Measurements from ENCODE around the gene USHBP1.

Gene USHBP1

DNA sequence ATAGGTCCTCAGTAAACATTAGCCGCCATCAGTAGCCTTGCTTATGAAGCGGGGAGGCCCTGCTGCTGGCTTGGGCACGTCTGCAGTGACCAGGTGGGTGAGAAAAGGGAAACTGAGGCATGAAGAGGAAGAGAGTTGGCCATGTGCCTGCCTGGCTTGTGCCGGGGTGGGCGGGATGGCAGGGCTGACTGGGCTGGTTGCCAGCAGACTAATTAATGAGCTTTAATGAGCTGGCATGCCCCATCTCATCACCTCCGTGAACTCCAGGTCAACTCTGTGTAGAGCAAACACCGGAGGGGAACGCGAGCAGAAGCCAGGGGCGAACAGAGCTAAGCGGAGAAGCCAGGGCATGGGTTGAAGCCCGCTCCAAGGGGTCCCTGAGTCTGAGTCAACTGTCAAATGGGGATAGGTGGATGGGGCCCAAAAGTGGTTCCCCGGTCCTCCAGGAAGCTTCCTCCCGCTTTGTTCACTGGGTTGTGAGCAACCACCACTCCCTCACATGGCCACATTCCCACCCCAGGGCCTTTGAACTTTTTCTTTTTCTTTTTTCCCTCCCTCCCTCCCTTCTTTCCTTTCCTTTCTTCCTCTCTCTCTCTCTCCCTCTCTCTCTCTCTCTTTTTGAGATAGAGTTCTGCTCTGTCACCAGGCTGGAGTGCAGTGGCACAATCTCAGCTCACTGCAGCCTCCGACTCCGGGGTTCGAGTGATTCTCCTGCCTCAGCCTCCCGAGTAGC, 27.6 kb downstream of the USHBP1 start:
- FAIRE-seq, result peak; percentile 6

DNA sequence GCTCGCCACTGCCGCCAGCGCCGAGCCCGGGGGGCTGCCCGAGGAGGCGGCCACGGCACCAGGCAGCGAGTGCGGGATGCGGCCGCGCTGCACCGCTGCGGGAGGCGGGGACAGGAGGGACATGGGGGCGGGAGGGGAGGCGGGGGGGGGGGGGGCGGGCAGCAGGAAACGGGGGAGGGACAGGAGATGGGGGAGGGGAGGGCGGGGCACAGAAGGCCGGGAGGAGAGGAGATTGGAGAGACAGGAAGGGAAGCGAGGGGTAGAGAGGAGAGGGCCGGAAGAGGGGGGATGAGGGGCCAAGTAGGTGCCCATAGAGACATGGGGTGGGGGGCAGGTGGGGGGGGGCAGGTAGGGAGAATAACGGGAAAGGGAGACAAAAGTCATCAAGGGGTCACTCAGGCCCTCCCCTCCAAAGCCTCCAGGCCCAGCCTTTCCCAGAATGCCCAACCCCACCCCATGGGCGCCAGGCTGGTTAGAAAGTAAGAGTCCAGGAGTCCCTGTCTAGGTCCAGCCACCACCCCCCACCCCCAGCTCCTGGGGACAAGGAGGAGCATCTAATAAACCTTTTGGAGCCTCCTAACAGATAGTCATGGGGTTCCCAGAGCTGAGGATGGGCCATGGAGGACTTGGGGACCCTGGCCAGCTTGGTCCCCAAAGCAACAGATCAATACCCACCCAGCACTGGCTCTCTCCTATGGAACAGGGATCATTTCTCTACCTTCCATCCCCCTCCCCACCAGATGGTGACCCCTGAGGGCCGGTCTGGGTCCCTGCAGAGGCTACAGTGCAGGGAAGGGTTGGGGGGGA, 28.4 kb downstream of the USHBP1 start:
- no peak for FAIRE-seq

- no peak for FAIRE-seq
Measured at GRCh38 chr19:17235300-17235970, 29.1 kb downstream of the USHBP1 start.

DNA sequence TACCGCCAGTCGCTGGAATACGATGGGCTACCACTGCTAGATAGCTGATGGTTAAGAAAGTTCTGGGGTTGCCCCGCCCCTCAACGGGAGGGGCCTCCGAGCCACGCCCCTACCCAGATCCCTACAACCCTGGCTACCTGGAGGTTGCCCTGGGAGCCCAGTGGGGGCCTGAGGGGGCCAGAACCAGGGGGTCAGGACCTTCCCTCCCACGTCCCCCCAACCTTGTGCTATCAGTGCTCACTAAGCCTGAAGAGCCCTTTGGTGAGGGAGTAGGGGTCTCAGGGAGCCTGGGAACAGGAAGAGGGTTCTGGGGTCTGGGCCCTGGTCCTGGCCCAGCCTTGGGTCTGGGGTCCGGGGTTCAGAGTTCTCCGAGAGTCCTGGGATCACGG, 29.6 kb downstream of the USHBP1 start:
- peak; percentile 84 for FAIRE-seq

DNA sequence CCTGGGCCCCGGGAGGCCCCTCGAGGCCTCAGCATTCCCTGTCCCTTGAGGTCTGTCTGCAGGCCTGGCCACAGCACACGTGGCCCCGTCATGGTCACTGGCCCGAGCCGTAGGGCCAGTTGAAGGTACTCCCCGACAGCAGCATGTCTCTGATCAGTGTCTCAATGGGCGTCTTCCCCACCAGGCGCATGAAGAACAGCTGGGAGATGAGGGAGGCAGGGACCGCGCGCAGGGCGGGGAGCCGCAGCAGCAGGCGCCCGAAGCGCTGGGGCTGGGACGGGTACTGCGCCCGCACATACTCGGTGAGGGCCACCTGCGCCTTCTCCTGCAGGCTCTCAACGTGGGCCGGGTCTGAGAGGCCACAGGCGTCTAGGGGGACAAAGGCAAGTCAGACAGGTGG, 32.3 kb downstream of the USHBP1 start:
- no peak for FAIRE-seq

GRCh38 chr19:17229890-17230289, 34.7 kb downstream of the USHBP1 start:
- FAIRE-seq, result no peak

- FAIRE-seq, result no peak
Measured at GRCh38 chr19:17227798-17228367, 36.7 kb downstream of the USHBP1 start.

- peak; percentile 97 for FAIRE-seq
Measured at GRCh38 chr19:17226002-17226933, 38.3 kb downstream of the USHBP1 start, which contains the start of gene OCEL1. OCEL1 (plus strand) TSS chr19:17226226; CDS start chr19:17226248, 22 bp downstream.

DNA sequence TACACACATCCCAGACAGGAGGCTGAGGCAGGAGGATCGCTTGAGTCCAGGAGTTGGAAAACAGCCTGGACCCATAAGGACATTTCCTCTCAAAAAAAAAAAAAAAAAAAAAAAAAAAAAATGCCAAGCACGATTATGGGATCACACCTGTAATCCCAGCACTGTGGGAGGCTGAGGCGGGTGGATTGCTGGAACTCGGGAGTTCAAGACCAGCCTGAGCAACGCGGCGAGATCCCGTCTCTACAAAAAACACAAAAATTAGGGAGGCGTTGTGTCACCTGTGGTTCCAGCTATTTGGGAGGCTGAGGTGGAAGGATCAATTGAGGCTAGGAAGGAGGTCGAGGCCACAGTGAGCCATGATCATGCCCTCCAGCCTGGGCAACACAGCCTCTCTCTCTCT, 39.5 kb downstream of the USHBP1 start:
- no peak for FAIRE-seq

DNA sequence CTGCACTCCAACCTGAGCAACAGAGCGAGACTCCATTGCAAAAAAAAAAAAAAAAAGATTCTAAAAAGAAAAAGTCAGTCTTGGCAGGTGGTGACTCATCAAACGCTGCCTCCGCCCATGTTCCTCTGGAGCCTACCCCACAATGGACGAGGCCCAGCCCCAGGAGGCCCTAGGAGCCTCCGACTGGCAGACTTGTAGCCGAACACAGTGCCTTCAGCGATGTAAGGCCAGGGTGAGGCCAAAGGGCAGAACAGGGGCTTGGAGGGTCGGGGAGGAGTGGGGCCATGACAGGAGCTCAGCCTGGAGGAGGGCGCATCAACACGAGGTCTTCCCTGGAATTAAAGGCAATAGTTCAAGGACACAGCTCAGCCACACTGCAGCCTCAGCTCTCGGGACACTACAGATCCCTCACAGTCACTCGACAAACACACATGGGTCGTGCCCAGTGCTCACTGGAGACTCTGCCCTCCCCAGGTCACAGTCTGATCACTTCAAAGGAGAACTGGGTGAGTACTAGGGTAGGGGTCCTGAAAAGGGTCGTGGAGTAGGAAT, 44.3 kb downstream of the USHBP1 start:
- no peak for FAIRE-seq

DNA sequence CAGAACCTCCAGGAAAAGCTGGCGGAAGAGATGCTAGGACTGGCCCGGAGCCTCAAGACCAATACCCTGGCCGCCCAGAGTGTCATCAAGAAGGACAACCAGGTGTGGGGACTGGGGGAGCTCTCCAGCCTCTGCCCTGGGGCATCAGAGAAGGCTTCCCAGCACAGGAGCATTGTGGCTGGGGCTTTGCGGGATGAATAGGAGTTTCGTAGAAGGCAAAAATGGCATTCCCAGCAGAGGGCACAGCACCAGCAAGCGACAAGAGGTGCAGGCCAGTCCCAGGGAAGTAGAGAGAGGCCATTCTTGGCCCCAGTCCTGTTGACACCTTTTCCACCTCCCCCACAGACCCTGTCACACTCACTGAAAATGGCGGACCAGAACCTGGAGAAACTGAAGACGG, 45.3 kb downstream of the USHBP1 start:
- no peak for FAIRE-seq

DNA sequence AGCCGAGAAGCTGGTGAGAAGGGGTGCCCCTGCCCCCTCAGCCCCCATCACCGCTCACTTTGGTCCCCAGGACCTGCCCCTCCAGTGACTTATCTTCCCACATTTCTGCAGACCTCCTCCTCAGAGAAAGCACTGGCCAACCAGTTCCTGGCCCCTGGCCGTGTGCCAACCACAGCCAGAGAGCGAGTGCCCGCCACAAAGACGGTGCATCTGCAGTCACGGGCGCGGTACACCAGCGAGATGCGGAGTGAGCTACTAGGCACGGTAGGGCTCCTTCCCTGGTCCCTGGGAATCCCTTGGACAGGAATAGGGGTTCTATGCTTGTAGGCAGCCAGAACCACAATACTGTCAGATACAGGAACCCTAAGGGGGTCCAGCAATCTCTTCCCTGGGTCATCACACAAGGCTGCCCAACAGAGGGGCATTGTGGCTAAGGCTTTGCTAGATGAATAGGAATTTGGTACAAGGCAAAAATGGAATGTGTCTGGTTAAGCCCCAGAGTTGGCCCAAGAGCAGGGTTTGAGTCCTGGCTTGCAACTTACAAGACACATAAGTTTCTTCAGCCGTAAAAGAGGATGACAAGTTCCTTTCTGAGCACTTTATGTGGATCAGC, 48.4 kb downstream of the USHBP1 start:
- FAIRE-seq, result no peak

DNA sequence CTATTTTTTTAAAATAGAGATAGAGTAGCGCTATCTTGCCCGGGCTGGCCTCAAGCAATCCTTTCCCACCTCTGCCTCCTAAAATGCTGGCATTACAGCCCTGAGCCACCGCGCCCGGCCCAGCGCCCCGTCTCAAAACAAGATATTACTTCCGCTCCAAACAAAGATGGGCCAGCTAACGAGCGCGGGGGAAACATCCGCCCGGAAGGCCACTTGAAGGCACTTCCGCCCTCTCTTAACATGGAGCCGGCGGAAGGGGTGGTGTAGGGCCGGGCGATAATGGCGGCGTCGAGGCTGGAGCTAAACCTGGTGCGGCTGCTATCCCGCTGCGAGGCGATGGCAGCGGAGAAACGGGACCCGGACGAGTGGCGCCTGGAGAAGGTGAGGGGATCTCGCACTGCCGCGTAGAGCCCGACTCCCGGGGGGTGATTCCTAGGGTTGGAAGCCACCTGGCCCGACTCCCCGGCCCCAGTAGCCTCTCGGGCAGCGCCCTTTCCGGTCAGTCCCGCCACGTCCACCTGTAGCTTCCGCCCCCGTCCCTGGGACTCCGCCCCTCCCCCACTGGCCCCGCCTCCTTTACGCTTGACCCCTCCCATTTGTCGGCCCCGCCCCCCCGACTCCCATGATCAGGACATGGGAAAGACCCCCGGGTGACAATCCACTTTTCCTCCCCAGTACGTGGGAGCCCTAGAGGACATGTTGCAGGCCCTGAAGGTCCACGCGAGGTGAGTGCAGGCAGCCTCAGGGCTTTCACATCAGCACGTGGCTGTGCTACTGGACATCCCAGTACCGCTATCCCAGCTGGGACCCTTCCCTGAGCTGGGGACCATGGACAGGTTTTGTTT, 49.2 kb downstream of the USHBP1 start, which contains the start of gene USE1:
TSS of gene USE1 (plus strand) at position 231 of the 845 bp plus-strand sequence. CDS start at position 280, 49 bp downstream.
- FAIRE-seq, result peak; percentile 70

DNA sequence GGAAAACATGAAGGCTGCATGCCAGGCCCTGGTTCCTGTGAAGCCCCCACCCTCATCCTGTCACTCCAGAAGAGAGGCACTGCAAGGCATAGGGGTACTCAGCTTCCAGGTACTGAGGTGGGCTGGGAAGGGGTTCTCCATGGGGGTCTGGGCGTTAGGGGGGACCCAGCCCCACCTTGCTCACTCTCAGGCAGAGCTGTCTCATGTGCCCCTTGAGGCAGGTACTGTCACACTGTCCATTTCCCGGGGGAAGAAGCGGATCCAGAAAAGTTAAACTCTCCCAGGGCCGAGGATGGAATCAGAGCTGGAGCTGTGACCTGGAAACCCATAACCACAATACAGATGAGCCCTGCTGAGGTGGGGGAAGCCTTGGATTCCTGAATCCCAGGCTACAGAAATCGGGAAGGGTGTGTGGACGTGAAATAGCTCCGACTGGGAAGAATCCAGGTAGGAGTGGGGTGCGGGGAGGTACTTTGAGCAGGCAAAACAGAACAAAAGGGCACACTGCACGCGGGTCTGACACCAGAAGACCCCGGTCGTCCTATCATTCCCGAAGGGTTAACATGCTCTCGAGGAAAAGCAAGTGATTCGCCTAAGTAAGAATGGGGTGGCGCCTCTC, 49.9 kb downstream of the USHBP1 start:
- FAIRE-seq, result no peak

- no peak for FAIRE-seq
Measured at GRCh38 chr19:17213334-17213733, 51.2 kb downstream of the USHBP1 start.

DNA sequence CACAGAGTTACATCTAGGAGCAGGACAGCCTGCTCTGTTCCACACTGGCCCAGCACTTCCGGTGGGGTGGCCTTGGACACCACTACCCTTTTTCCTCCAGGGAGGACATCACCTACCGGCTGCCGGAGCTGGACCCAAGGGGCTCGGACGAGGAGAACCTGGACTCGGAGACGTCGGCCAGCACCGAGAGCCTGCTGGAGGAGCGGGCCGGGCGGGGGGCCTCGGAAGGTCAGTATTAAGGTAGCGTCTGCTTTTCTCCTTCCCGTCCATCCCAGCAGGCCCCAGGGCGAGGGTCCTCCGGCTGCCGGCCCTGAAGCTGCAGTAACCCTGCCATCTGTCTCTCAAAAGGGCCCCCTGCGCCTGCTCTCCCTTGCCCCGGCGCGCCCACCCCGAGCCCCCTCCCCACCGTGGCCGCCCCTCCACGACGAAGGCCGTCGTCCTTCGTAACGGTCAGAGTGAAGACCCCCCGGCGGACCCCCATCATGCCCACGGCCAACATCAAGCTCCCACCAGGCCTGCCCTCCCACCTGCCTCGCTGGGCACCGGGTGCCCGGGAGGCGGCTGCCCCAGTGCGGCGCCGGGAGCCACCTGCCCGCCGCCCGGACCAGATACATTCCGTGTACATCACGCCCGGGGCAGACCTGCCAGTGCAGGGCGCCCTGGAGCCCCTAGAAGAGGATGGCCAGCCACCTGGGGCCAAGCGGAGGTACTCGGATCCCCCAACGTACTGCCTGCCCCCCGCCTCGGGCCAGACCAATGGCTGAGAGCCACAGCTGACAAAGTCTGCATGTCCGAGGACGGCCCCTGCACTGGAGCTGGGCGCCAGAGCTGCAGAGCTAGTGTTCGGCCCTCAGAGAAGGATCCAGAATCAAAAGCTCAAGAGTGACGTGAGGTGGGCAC, 52.7 kb downstream of the USHBP1 start:
- no peak for FAIRE-seq

- no peak for FAIRE-seq
Measured at GRCh38 chr19:17210296-17210695, 54.2 kb downstream of the USHBP1 start.

All from G401.6 (cell line).